B cell (primary cell): ENCODE measurements around the gene TEDC1.

ENCODE experiments used
- CTCF ChIP-seq: fragments of 200-600 bp; IDR thresholded peaks from one replicate; pipeline ENCODE4 v1.8.0; 2022; ENCODE audit warnings: antibody characterized with exemption, mild to moderate bottlenecking
- EZH2 ChIP-seq: IDR thresholded peaks from 2 replicates; pipeline ENCODE4 v1.6.1; 2012; ENCODE audit warnings: borderline replicate concordance, low read depth, mild to moderate bottlenecking, moderate library complexity, low read length; ENCODE audit not compliant: insufficient read depth, poor library complexity, severe bottlenecking

- TF ChIP-seq CTCF = no peak
- no peak for TF ChIP-seq EZH2
Measured at GRCh38 chr14:105529319-105529568, 38.2 kb downstream of the TEDC1 start.
